Activated effector memory CD4-positive, alpha-beta T cell treated with Interleukin-2 at 50 U/mL for 16 hours (primary cell): ENCODE measurements around the gene PTK6.
"Not testable (repeated sequence)": the region's sequence is repeated elsewhere in the genome, so short reads cannot be mapped to it uniquely, and the experiment has no call there.

Source experiments
- DNase-seq: peaks from one replicate; pipeline ENCODE4 v3.0.0-alpha.2; 2020

Gene PTK6

DNA sequence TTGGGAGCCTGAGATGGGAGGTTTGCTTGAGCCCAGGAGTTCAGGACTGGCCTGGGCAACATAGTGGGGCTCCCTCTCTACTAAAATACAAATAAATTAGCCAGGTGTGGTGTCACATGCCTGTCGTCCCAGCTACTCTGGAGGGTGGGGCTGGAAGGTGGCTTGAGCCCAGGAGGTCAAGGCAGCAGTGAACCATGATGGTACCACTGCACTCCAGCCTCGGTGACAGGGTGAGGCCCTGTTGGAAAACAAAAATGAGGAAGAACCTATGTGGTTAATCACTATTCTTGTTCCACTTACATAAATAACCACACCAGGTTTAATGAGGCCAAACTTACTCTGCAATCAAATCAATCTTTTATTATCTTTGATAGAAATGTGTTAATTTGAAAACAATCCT, 11.2 kb downstream of the PTK6 start:
- no peak for DNase-seq

DNA sequence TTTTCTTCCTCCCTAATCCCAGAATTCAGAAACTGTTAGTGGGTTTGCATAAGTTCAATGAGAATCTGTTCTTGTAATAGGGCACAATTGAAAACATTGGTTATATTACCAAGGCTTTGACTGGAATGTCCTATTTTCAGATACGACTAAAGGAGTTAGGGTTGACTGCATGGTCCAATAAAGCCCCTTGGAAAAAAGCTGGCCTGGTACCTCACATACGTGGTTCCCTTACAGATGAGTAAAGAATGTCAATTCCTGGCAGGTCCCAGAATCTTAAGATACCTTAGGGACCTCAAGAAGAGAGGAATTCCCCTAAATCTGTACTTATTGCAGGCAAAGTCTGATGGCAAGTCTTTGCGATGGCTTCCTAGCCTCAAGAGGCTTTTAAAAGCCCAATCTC, 12.0 kb downstream of the PTK6 start:
- DNase-seq, result no peak

DNA sequence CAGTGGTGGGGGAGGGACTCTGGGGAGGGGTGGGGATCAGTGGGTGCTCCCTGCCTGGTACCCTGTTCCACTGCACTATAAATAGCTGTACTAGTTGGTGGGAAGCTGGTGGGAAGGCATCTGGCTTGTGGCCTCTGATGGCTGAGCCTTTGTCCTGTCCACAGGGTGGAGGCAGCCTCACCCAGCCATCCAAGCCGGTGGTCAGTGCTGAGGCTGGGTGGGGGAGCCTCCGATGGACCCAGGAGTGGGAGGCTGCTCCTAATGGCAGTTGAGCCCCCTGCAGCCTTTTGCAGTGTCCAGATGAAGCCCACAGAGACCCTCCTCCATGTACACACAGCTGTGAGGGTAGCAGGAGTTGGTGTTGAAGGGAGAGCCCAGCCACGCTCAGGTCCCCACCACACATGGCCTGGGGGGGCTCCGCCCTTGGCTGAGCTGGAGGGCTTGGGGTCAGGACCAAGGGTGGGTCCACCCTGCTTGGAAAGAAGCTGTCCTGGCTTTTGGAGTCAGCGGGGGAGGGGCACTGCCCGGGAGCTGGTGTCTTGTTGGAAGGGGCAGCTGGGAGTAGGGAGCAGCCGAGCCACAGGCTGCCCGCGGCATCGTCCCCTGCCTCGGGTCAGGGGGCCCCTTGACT, 14.1 kb downstream of the PTK6 start:
- no peak for DNase-seq

DNA sequence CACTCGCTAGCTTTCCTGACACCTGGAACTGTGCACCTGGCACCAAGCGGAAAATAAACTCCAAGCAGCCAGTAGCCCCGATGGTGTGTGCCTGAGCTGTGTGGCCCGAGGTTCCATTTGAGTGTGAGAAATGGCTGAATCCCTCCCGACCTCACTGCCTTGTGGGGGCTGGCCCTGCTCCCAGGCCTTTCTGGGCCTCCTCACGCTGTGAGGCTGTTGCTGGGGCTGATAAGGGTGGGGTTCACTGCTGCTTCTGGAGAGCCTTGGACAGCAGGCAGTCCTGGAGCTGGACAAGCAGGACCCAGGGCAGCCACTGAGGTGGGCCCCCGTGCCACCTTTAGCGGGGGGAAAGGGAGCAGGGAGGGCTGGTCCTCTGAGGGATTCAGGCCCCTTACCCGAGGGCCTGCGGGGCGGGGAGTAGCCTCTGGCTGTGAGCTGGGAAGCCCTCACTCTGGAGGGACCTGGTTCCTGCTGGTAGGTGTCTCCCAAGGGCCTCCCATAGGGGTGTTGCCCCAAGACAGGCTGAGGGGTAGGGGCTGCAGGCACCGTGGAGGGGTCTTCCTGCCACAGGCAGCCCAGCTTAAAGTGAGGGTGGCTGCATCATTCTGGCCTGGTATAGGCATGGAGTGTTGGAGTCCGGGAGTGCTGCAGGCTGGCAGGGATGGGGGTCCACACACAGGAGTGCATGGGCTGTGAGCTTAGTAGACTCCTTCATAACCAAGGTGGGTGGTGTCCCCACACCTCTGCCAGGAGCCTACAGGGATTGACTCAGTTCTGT, 14.9 kb downstream of the PTK6 start:
- no peak for DNase-seq

DNA sequence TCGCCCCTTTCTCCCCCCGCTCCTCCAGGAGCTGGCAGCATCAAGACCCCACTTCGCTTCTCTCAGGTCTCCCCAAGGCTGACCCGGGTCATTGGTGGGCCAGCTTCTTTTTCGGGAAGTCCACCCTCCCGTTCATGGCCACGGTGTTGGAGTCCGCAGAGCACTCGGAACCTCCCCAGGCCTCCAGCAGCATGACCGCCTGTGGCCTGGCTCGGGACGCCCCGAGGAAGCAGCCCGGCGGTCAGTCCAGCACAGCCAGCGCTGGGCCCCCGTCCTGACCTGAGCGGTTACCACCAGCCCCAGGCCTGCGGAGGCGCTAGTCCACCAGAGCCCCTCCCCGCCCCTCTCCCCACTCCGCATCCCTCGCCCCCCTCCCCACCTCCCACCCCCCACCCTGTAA, 15.6 kb downstream of the PTK6 start:
- DNase-seq, result no peak

DNA sequence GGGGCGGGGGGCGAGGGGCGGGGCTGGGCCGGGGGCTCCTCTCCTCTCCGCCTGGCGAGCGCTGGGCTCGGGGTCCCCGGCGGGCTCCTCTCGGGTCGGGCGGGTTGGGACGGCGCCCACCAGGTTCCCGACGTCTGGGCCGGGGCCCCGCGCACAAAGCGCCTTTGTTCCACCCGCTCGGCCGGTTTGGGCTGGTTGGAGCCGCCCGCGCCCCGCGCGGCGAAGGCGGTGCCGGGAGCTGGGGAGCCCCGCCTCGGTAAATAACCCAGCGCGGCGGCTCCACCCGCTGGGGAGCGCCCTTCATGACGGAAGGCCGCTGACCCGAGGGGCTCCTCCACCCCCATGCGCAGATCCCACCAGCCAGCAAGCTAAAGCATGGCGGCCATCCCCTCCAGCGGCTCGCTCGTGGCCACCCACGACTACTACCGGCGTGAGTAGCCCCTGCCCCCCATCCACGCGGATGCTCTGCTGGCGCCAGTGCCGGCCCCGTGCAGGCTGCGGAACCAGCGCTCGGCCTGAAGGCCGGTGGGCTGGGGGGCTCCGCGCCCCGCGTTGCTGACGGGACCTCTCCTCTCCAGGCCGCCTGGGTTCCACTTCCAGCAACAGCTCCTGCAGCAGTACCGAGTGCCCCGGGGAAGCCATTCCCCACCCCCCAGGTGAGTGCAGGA, 16.1 kb downstream of the PTK6 start:
- DNase-seq, result peak; percentile 60

DNA sequence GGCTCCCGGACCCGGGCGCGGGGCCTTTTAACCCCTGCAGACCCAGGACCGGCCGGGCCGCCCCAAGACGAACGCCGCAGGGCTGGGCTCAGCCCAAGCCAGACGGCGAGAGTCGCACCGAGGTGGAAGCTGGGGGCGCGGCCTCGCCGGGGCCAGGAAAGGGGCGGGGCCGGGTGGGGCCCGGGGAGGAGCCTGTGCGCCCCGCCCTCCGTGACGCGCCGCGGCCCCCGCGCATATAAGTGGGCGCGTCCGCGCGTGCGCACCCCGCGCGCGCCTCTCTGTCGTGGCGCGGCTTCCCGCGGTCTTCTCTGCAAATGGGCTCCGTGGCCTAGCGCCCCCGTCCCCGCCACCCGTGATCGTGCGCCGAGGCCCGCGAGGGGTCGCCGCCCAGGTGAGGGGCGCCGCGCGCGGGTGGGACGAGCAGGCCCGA, 16.7 kb downstream of the PTK6 start, which contains the start of gene PPDPF:
TSS of gene PPDPF (plus strand) at position 262 of the 430 bp plus-strand sequence. CDS start 544 bp downstream, outside the sequence.
- DNase-seq, result peak; percentile 80

DNA sequence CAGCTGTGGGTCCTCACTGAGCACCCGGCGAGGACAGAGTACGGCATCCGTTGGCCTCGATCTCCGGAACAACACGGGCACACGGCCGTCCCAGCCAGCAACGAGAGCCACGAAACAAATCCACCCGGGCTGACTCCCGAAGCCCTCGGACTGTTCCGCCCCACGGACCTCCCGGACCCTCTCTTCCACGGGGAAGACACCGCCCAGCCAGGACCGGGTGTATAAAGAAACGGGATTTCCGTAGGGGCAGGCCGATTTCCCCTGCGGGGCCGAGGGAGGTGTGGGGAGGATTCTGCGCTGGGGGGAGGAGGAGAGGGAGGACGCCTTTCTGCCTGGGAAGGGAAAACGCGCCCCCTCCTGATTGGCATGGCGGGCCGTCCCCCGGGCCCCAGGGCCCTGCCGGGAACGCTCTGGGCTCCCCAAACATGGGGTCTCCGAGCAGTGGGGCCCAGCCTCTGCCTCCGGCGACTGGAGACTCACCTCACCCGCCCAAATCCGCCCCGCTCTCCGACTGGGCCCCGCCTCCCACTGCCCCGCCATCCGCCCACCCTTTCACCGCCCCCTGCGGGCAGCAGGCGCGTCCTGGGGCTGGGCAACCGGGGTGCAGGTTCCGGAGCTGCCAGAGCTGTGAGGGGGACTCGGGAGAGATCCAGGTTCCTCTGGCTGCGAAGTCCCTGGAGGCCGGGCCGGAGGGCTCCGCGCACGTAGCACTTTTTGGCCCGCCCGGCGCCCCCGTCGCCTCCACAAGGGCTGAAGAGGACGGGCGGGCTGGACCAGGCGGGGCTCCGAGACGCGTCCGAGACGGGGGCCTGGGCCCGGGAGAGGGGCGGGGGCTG, 17.3 kb downstream of the PTK6 start:
- DNase-seq, result peak; percentile 64

DNA sequence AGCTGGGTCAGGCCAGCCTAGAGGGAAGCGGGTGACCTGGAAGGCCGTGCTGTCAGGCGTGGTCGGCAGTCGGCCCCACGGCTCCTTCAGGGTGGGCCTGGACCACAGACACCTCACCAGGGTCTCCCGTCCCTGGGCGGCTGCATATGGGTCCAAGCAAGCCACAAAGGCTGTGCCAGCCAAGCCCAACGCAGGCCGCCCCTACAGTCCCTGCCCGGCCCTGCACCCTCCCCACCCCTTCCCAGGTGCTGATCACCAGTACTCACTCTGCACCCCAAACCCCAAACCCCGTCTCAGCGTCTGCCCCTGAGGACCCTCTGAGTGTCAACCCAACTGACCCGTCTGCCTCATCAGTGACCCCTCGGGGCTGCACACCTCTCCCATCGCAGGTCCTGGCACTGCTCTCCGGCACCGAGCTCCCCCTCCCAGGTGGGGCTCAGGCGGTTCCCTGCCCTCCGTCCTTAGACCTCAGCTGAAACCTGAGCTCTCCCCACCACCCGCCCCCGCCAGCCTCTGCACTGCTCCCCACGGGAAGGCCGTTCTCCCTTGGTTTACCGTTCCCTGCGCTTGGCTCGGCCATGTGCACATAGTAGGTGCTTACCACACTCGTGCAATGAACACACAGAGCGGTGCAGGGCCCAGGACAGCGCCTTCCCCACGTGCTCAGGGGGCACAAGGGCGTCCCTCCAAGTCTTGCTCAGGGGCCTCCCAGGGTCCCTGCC, 18.1 kb downstream of the PTK6 start:
- DNase-seq, result no peak

DNA sequence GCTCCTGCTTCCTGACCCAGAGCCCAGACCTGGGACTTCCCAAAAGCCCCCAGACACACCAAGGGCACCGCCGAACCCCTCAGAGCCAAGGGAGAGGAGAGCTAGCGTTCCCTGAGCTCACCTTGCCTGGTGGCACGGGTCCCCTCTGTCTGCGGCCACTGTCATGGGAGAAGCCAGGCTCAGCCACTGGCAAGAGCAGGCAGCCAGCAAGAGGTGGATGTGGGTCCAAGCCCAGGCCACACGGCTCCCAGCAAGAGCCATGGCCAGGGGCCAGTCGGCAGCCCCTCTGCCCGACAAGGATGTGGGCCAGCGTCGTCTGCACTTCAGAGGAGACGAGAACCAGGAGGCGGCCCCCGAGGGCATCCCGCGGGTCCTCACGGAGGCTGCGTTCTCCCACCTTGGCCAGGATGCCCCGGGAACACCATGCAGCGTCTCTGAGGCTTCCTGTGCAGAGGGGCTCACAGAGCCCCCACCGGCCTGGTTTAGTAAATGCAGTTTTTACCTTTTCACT, 18.8 kb downstream of the PTK6 start:
- no peak for DNase-seq

DNA sequence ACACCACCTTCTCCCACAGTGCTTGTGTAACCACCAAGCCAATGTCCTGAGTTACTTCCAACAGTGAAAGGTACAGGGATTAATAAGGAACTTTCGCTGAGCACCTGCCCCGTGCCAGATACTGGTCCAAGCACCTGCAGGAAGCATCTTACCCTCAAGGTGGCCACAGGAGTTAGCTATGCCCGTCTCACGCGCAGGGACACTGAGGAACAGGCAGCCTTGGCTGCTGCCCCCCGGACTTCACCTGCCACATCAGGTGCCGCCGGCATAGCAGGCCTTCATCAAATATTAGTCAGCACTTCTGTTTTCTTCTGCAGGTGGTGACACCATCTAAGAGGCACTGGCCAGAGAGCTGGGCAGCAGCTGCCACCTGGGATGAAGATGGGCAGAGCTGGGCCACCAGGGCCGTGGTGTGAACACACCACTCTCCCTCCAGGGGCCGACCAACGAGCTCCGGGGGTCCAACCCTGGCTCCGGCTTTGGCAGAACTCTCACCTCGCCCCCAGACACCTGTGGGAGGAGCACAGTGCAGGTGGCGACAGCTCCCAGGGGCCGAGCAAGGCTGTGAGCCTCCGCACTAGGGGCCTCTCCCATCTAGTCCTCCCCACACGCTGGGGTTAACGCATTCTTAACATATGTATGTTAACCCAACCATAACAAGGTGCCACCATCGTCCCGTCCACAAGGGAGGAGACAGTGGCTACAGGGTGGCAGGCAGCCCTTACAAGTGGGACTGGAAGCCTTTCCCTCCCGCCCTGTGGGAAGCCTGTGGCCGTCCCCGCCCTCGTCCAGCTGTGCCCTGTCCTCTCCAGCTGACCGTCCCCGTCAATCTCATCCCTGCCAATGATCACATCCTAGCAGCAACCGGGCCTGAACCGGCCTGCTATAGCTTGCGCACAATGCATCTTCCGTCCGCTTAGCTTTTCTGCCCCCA, 19.5 kb downstream of the PTK6 start:
- no peak for DNase-seq

DNA sequence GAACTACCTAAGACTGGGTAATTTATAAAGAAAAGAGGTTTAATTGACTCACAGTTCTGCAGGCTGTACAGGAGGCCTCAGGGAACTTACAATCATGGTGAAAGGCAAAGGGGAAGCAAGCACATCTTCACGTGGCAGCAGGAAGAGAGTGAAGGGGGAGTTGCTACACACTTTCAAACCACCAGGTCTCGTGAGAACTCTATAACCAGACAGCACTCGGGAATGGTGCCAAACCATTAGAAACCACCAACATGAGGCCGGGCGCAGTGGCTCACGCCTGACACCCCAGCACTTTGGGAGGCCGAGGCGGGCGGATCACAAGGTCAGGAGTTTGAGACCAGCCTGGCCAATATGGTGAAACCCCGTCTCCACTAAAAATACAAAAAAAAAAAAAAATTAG, 22.7 kb downstream of the PTK6 start:
- DNase-seq, result not testable (repeated sequence)

DNA sequence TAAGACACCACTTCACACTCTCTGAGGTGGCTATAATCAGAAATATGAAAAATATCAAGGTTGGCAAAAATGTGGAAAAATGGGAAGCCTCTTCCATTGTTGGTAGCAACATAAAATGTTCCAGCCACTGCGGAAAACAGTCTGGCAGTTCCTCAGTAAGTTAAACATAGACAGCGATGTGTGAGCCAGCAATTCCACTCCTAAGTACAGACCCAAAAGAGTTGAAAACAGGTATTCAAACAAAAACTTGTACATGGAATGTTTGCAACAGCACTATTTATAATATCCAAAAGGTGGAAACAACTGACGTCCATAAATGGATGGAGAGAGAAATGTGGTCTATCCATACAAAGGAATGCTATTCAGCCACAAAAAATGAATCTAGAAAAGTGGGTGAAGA, 24.0 kb downstream of the PTK6 start:
- DNase-seq, result no peak

DNA sequence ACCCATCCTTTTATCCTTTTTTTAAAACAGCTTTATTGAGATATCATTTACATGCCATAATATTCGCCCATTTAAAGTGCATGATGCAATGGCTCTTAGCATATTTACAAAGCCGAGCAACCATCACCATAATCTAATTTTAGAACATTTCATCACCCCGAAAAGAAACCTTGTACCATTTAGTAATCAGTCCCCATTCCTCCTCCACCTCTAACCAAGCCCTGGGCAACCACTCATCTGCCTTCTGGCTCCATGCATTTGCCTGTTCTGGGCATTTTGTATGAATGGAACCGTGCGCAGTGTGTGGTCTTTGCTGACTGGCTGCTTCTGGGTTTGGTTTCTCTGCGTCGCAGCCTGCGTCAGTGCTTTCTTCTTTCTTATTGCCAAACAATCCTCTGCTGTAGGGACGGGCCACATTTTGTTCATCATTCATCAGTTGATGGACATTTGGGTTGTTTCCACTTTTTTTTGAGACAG, 28.1 kb downstream of the PTK6 start:
- no peak for DNase-seq

DNA sequence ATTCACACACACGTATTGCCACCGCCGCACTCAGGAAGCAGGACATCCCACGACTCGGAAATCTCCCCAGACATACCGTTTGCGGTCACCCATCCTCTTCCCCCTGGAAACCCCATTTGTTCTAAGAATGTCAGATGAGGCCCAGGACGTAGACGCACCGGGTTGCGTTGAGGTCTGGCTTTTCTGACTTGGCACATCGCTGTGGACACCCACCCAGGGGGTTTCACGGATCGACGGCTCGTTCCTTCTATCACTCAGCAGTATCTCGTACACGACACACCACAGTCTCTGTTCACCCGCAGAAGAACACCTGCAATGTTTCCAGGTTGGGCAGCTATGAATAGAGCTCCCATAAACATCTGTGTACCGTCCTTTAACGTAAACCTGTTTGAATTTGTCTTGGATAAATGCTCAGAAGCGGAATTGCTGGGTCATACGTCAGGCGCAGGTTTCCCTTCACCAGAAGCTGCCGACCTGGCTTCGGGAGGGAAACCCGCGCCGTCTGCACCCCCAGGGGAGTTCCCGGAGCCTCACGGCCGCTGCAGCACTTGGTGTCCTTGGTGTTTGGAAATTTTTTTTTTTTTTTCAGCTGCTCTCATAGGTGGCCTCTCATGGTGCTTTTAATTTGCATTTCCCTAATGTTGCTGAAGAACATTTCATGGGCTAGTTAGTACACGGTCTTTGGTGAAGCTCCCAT, 29.0 kb downstream of the PTK6 start:
- no peak for DNase-seq

DNA sequence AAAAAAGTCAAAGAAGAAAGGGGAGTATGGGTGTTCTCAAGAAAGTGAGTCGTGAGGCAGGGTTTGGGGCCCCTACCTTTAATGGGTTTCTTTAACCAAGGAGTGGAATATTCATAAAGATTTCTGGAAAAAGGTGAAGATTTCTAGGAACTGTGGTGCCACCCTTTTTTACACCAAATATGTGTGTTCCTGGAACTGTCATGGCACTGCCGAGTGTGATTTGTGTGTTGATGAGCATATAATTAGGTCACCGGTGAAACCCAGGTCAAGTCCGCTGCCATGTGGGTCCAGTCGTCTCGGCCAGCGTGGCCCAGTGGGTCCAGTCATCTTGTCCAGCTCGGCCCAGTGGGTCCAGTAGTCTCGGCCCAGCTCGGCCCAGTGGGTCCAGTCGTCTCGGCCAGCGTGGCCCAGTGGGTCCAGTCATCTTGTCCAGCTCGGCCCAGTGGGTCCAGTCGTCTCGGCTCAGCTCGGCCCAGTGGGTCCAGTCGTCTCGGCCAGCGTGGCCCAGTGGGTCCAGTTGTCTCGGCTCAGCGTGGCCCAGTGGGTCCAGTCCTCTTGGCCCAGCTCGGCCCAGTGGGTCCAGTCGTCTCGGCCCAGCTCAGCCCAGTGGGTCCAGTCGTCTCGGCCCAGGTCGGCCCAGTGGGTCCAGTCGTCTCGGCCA, 30.0 kb downstream of the PTK6 start:
- DNase-seq, result no peak

DNA sequence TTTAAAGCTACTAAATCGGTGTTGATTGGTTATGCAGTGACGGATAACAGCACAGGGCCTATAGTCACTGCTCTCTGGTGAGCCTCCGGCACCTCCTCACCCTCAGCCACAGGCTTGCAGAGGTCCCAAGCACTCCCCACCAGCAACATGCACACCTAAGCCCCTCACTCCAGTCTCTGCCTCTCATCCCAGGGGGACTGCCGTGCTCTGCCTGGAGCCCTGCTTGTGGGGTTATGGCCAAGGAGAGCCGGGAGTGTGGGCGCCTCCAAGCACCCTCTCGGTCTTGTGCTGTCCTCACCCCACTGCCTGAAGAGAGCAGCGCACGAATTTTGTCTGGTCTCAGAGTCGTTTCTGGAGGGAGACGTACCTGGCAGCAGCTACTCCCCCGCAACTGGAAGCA, 31.5 kb downstream of the PTK6 start:
- no peak for DNase-seq

DNA sequence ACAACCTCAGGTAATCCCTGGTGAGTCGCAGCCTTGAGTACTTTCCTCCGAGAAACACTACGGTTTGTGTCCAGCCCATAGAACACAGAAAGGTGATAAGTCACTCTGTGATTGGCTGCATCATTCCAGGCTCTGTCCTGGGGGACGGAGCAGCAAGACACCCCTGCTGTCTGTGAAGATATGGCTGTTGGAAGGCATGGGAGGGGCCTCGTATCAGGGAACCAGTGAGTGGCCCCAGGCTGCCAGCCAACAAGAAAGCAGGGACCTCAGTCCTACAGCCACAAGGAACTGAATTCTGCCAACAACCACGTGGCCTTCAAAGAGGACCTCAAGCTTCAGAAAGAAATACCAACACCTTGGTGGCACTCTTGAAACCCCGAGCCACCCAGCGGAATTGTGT, 31.9 kb downstream of the PTK6 start:
- no peak for DNase-seq

DNA sequence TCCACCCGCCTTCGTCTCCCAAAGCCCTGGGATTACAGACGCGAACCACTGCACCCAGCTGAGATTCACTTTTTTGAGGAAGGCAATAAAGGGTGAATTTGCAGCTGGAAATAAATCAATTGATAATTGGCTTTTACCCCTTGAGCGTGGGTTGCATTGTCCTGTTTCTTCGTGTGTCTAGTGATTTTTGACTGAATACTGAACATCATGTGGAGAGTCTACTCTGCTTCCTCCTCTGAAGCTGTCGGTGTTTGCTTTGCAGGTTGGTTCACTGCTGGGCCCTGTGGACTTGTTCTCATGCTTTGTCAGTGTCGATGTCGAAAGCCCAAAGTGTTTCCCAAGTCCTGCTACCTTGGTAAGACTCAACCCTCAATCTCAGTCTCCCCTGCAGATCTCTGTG, 32.5 kb downstream of the PTK6 start:
- DNase-seq, result no peak

DNA sequence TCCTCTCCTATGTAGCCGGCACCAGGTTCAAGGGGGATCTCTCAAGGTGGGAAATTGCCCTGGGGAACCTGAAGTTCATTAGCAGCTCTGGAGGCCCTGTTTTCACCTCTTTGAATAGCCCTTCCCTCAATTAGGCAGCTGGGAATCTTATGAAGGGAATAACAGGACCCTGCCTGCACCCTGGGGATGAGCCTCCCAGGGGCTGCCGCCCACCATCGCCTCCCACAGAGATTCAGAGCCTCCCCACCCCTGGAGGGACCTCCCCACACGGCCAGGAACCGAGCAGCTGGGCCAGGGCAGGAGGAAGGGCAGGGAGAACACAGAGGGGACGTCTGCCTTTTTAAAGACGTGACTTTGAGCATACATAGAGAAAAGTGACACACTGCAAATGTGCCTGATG, 33.7 kb downstream of the PTK6 start:
- DNase-seq, result no peak
